BLaER1 treated with 17β-estradiol and CSF1 and Interleukin-3, amounts not matched to agents 10 nM and 100 nM (cell line): ENCODE measurements around the gene TFF2.

Experiments used
- H3K27ac ChIP-seq, 11 experiments: shearing (Covaris generic); formaldehyde crosslinking; 2 replicates each; pipeline ENCODE4 v1.8.1; 2022
- H3K27me3 ChIP-seq, 11 experiments: shearing (Covaris generic); formaldehyde crosslinking; 2 replicates each; pipeline ENCODE4 v1.8.1; 2022
- H3K36me3 ChIP-seq, 11 experiments: shearing (Covaris generic); formaldehyde crosslinking; 2 replicates each; pipeline ENCODE4 v1.8.1; 2022
- H3K4me1 ChIP-seq, 10 experiments: shearing (Covaris generic); formaldehyde crosslinking; 2 replicates each; pipeline ENCODE4 v1.8.1; 2022
- H3K4me2 ChIP-seq, 11 experiments: shearing (Covaris generic); formaldehyde crosslinking; 2 replicates each; pipeline ENCODE4 v1.8.1; 2022
- H3K4me3 ChIP-seq, 10 experiments: shearing (Covaris generic); formaldehyde crosslinking; 2 replicates each; pipeline ENCODE4 v1.8.1; 2022
- H3K9ac ChIP-seq, 11 experiments: shearing (Covaris generic); formaldehyde crosslinking; 2 replicates each; pipeline ENCODE4 v1.8.1; 2022
- H3K9me3 ChIP-seq, 11 experiments: shearing (Covaris generic); formaldehyde crosslinking; replicated peaks in 1 of 11; 2 replicates each; pipeline ENCODE4 v1.8.1; 2022
- H4K20me1 ChIP-seq, 11 experiments: shearing (Covaris generic); formaldehyde crosslinking; 2 replicates each; pipeline ENCODE4 v1.8.1; 2022
- Cebpa-rat ChIP-seq, 11 experiments: shearing (Covaris generic); IDR thresholded peaks; 2 replicates each; pipeline ENCODE4 v1.8.1; 2022

The TFF2 gene

DNA sequence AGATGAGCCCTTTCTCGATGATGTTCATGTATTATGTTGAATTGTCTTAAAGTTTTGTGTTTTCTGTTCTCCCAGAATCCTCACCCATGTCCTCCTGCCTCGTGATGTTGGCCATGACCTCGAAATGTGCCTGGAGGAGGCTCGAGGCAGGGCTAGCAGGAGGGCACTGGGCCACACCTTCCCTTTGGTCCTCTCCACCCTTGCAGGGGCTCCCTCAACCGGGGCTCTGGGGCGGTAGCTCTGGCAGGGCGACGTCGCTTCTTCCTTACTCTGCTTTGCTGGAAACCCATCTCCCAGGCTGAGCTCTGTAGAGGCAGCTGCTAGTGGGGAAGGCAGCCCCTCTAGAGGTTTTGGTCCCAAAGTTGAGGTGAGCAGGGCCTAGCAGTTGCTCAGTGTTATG is 49.8 kb downstream of the TFF2 start:
- Histone ChIP-seq H3K4me2 (peak overlapping the region; percentile 34 to 82 (median 67); a peak in 21 of 22 replicates), H3K4me3 (no peak overlapping the region), H3K27ac (peak overlapping the region in 1 of 11 experiments; percentile 11; a peak in 1 of 22 replicates), H4K20me1 (peaks cover 0 to 58% (median 0%) of the 10 kb centered on the region in 11 experiments; a peak in 3 of 22 replicates), H3K9ac (peak overlapping the region in 1 of 11 experiments; percentile 21; a peak in 1 of 22 replicates), H3K27me3 (no peaks in the 10 kb centered on the region), H3K4me1 (peaks cover 17 to 49% (median 38%) of the 10 kb centered on the region in 10 experiments), H3K9me3 (no peaks in the 10 kb centered on the region), H3K36me3 (peaks cover 3 to 35% (median 25%) of the 10 kb centered on the region in 11 experiments; a peak in 21 of 22 replicates)
- no peak for TF ChIP-seq Cebpa-rat (IDR thresholded peaks at IDR 0.05)

GRCh38 chr21:42300045-42300583 is 50.7 kb downstream of the TFF2 start:
- no peaks in the 10 kb centered on the region for H3K27me3 ChIP-seq
- no peak overlapping the region for H3K4me2 ChIP-seq
- H3K4me1 ChIP-seq: peaks cover 17 to 41% (median 31%) of the 10 kb centered on the region in 10 experiments

DNA sequence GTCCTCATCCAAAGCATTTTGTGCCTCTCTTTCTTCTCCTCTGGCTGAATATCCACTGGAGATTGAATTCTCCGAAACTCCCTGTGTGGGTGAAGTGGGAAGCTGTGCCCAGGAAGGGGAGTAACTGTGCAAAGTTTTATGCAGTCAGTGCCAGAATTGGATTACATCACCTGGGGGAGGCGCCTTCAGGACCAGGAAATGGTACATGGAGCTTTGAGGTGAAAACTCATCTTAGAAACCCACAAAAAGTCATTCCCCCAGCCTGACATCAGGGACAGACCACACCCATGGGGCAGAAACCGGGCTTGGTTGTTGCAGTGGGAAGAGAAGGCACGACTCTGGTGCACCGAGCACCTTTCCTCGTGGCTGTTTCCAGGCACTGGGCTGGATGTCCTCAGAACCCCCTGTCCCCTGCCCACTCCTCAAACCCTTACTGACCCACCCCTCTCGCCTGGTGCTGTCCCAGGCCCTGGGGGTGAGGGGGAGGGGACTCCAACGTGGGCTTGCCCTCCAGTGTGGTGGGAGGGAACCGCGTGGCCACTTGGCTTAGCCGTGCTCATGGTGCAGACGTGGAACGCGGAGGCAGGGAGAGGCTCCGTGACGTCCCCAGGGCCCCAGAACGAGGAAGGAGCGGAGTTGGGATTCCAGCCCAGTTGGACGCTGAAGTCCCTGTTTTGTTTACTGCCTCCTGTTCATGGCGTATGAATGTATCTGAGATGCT is 51.3 kb downstream of the TFF2 start:
- TF ChIP-seq Cebpa-rat (IDR thresholded peaks at IDR 0.05): no peak
- peaks cover 9 to 50% (median 36%) of the 10 kb centered on the region in 11 experiments; a peak in 21 of 22 replicates for H3K36me3 ChIP-seq
- H4K20me1 ChIP-seq: peaks cover 0 to 70% (median 0%) of the 10 kb centered on the region in 11 experiments; a peak in 3 of 22 replicates
- no peaks in the 10 kb centered on the region for H3K9me3 ChIP-seq
- H3K4me1 ChIP-seq: peaks cover 15 to 35% (median 27%) of the 10 kb centered on the region in 10 experiments
- no peak overlapping the region for H3K27ac ChIP-seq
- no peak overlapping the region for H3K9ac ChIP-seq
- no peak overlapping the region for H3K4me3 ChIP-seq
- H3K4me2 ChIP-seq: peak overlapping the region in 2 of 11 experiments; percentile 11 to 16; a peak in 3 of 22 replicates
- H3K27me3 ChIP-seq: no peaks in the 10 kb centered on the region

More at GRCh38 chr21:42300045-42300583, 50.7 kb downstream of the TFF2 start:
- Histone ChIP-seq H3K36me3 (peaks cover 5 to 43% (median 32%) of the 10 kb centered on the region in 11 experiments; a peak in 21 of 22 replicates), H3K27ac (no peak overlapping the region), H3K4me3 (no peak overlapping the region), H3K9ac (no peak overlapping the region), H3K9me3 (no peaks in the 10 kb centered on the region), H4K20me1 (peaks cover 0 to 65% (median 0%) of the 10 kb centered on the region in 11 experiments; a peak in 3 of 22 replicates)
- no peak for TF ChIP-seq Cebpa-rat (IDR thresholded peaks at IDR 0.05)

GRCh38 chr21:42298657-42299056 is 52.1 kb downstream of the TFF2 start:
- H3K4me2 ChIP-seq: no peak overlapping the region
- H3K9me3 ChIP-seq: no peaks in the 10 kb centered on the region
- H3K27me3 ChIP-seq: no peaks in the 10 kb centered on the region
- H4K20me1 ChIP-seq: peaks cover 0 to 79% (median 0%) of the 10 kb centered on the region in 11 experiments; a peak in 3 of 22 replicates
- H3K4me3 ChIP-seq: no peak overlapping the region
- no peak overlapping the region for H3K9ac ChIP-seq
- no peak overlapping the region for H3K27ac ChIP-seq
- H3K36me3 ChIP-seq: peaks cover 16 to 58% (median 44%) of the 10 kb centered on the region in 11 experiments; a peak in 21 of 22 replicates
- TF ChIP-seq Cebpa-rat (IDR thresholded peaks at IDR 0.05): no peak
- peaks cover 15 to 32% (median 23%) of the 10 kb centered on the region in 10 experiments for H3K4me1 ChIP-seq

- no peaks in the 10 kb centered on the region; a peak in 2 of 22 replicates for H3K9me3 ChIP-seq
- TF ChIP-seq Cebpa-rat (IDR thresholded peaks at IDR 0.05): no peak
Measured at GRCh38 chr21:42298237-42298636, 52.6 kb downstream of the TFF2 start.

DNA sequence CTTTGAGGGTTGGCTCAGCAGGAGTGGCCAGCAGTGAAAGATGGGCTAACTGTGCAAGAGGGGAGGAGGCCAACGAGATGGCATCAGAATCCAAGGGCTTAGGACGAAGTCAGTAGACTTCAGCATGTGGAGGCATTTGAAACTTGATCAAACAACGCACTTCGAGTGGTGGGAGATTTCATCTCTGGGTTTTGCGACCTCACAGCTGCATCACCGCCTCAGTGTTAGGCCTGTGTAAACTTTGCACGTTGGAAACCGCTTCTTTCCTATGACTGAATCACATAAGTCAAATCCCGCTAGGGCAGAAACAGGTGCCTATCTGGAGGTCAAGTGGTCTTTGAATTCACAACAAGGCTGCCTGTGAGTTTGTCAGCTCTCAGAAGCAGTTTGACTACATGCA is 53.4 kb downstream of the TFF2 start:
- Histone ChIP-seq H4K20me1 (peaks cover 0 to 80% (median 0%) of the 10 kb centered on the region in 11 experiments; a peak in 3 of 22 replicates), H3K27ac (no peak overlapping the region), H3K9ac (no peak overlapping the region), H3K9me3 (no peaks in the 10 kb centered on the region; a peak in 3 of 22 replicates), H3K27me3 (no peaks in the 10 kb centered on the region), H3K4me2 (no peak overlapping the region), H3K4me3 (no peak overlapping the region), H3K4me1 (peaks cover 15 to 26% (median 17%) of the 10 kb centered on the region in 10 experiments), H3K36me3 (peaks cover 24 to 71% (median 56%) of the 10 kb centered on the region in 11 experiments; a peak in 21 of 22 replicates)
- TF ChIP-seq Cebpa-rat (IDR thresholded peaks at IDR 0.05): no peak

More at GRCh38 chr21:42298237-42298636, 52.6 kb downstream of the TFF2 start:
- H3K9ac ChIP-seq: no peak overlapping the region
- no peak overlapping the region for H3K4me2 ChIP-seq
- no peak overlapping the region for H3K27ac ChIP-seq
- peaks cover 16 to 62% (median 47%) of the 10 kb centered on the region in 11 experiments; a peak in 21 of 22 replicates for H3K36me3 ChIP-seq
- peaks cover 0 to 79% (median 0%) of the 10 kb centered on the region in 11 experiments; a peak in 3 of 22 replicates for H4K20me1 ChIP-seq
- H3K27me3 ChIP-seq: no peaks in the 10 kb centered on the region
- H3K4me3 ChIP-seq: no peak overlapping the region
- peaks cover 15 to 31% (median 23%) of the 10 kb centered on the region in 10 experiments for H3K4me1 ChIP-seq

DNA sequence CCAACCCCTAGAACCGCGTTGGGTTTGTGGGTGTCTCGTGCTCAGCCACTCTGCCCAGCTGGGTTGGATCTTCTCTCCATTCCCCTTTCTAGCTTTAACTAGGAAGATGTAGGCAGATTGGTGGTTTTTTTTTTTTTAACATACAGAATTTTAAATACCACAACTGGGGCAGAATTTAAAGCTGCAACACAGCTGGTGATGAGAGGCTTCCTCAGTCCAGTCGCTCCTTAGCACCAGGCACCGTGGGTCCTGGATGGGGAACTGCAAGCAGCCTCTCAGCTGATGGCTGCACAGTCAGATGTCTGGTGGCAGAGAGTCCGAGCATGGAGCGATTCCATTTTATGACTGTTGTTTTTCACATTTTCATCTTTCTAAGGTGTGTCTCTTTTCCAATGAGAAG is 54.3 kb downstream of the TFF2 start:
- H3K9me3 ChIP-seq: no peaks in the 10 kb centered on the region; a peak in 3 of 22 replicates
- H3K36me3 ChIP-seq: peaks cover 31 to 80% (median 64%) of the 10 kb centered on the region in 11 experiments
- peaks cover 0 to 79% (median 0%) of the 10 kb centered on the region in 11 experiments; a peak in 7 of 22 replicates for H4K20me1 ChIP-seq
- no peak for TF ChIP-seq Cebpa-rat (IDR thresholded peaks at IDR 0.05)
- no peak overlapping the region for H3K4me3 ChIP-seq
- H3K27me3 ChIP-seq: no peaks in the 10 kb centered on the region
- H3K9ac ChIP-seq: no peak overlapping the region
- H3K4me2 ChIP-seq: no peak overlapping the region
- no peak overlapping the region for H3K27ac ChIP-seq
- peaks cover 6 to 17% (median 8%) of the 10 kb centered on the region in 10 experiments for H3K4me1 ChIP-seq
